NCI-H82 treated with DMSO at 0.1 percent for 48 hours (cell line): ENCODE data around the gene VWC2L.

ENCODE experiments used
- DNase-seq: peaks from one replicate; lab custom pipeline; 2025; ENCODE audit not compliant: unreplicated experiment; lab: John Stamatoyannopoulos, UW

The VWC2L gene

GRCh38 chr2:214533541-214533940 is 122.7 kb downstream of the VWC2L start:
- DNase-seq = no peak

- no peak for DNase-seq
These were observed 125.8 kb downstream of the VWC2L start for GRCh38 chr2:214536625-214537024.

GRCh38 chr2:214537929-214538328 is 127.1 kb downstream of the VWC2L start:
- no peak for DNase-seq

GRCh38 chr2:214542295-214542694 is 131.4 kb downstream of the VWC2L start:
- DNase-seq = no peak

GRCh38 chr2:214542866-214543265 is 132.0 kb downstream of the VWC2L start:
- DNase-seq = no peak

GRCh38 chr2:214543386-214543955 is 132.6 kb downstream of the VWC2L start:
- DNase-seq = no peak

- DNase-seq = no peak
These were observed 135.2 kb downstream of the VWC2L start for GRCh38 chr2:214545898-214546542.

GRCh38 chr2:214547931-214548330 is 137.1 kb downstream of the VWC2L start:
- DNase-seq = no peak

GRCh38 chr2:214549946-214550345 is 139.1 kb downstream of the VWC2L start:
- DNase-seq = no peak

- no peak for DNase-seq
These were observed 139.9 kb downstream of the VWC2L start for GRCh38 chr2:214550786-214551185.

- no peak for DNase-seq
These were observed 147.0 kb downstream of the VWC2L start for GRCh38 chr2:214557884-214558283.

- no peak for DNase-seq
These were observed 147.5 kb downstream of the VWC2L start for GRCh38 chr2:214558341-214558740.

- DNase-seq = no peak
These were observed 149.3 kb downstream of the VWC2L start for GRCh38 chr2:214560176-214560575.

GRCh38 chr2:214560618-214561190 is 149.8 kb downstream of the VWC2L start:
- DNase-seq = no peak

GRCh38 chr2:214565246-214565645 is 154.4 kb downstream of the VWC2L start:
- DNase-seq = no peak

- no peak for DNase-seq
These were observed 155.6 kb downstream of the VWC2L start for GRCh38 chr2:214566457-214566856.

- no peak for DNase-seq
These were observed 158.7 kb downstream of the VWC2L start for GRCh38 chr2:214569419-214570035.

- no peak for DNase-seq
These were observed 163.4 kb downstream of the VWC2L start for GRCh38 chr2:214574084-214574781.

- no peak for DNase-seq
These were observed 164.2 kb downstream of the VWC2L start for GRCh38 chr2:214575030-214575429.

- no peak for DNase-seq
These were observed 164.6 kb downstream of the VWC2L start for GRCh38 chr2:214575465-214575864.

- DNase-seq = no peak
These were observed 166.9 kb downstream of the VWC2L start for GRCh38 chr2:214577769-214578168.

GRCh38 chr2:214578442-214578841 is 167.6 kb downstream of the VWC2L start:
- no peak for DNase-seq
